Stimulated activated CD4-positive, alpha-beta T cell treated with anti-CD3 and anti-CD28 coated beads, Interleukin-4, amount 100 ng/mL, for 48 hours (primary cell): ENCODE data around the gene CKB.
"Not testable (repeated sequence)": the region's sequence is repeated elsewhere in the genome, so short reads cannot be mapped to it uniquely, and the experiment has no call there.

Source experiments
- DNase-seq, 2 donors: peaks; one replicate each; pipeline ENCODE4 v3.0.0-alpha.2; 2020; ENCODE audit warnings: low read depth in 2 of 2

CKB gene

GRCh38 chr14:103526247-103526913 lies 3.8 kb upstream of the CKB start:
- no peak for DNase-seq

- DNase-seq, result not testable (repeated sequence)
These were observed 3.0 kb upstream of the CKB start for GRCh38 chr14:103525430-103526246.

- no peak for DNase-seq
These were observed 1.6 kb upstream of the CKB start for GRCh38 chr14:103524002-103524935.

- no peak for DNase-seq
These were observed 935 bp upstream of the CKB start for GRCh38 chr14:103523575-103523954.

- no peak for DNase-seq
These were observed 573 bp downstream of the CKB start for GRCh38 chr14:103521951-103522563.

- DNase-seq, result no peak
These were observed 1.1 kb downstream of the CKB start for GRCh38 chr14:103521438-103521950.

GRCh38 chr14:103520657-103521437 lies 1.8 kb downstream of the CKB start:
- DNase-seq, result peak; percentile 34 to 36

GRCh38 chr14:103520269-103520656 lies 2.4 kb downstream of the CKB start:
- DNase-seq, result no peak

GRCh38 chr14:103519837-103520212 lies 2.8 kb downstream of the CKB start:
- DNase-seq, result no peak

- no peak for DNase-seq
These were observed 3.4 kb downstream of the CKB start for GRCh38 chr14:103519043-103519836.

- peak; percentile 49 to 61 for DNase-seq
These were observed 4.1 kb downstream of the CKB start for GRCh38 chr14:103518422-103519042.

GRCh38 chr14:103517721-103518421 lies 4.8 kb downstream of the CKB start:
- DNase-seq, result no peak

GRCh38 chr14:103517174-103517566 lies 5.5 kb downstream of the CKB start:
- DNase-seq, result no peak

GRCh38 chr14:103516426-103517173 lies 6.0 kb downstream of the CKB start:
- no peak for DNase-seq

GRCh38 chr14:103514596-103515421 lies 7.8 kb downstream of the CKB start:
- no peak for DNase-seq

- DNase-seq, result no peak
These were observed 9.7 kb downstream of the CKB start for GRCh38 chr14:103512701-103513611.
